AG09309 (cell line): Measurements from ENCODE around the gene WHRN.

ENCODE experiments used
- DNase-seq: peaks from one replicate; pipeline ENCODE4 v3.0.0-alpha.2; 2010; ENCODE audit warnings: low read depth
- H3K4me3 ChIP-seq: 2 replicates; pipeline ENCODE4 v1.5.1; 2011; ENCODE audit warnings: mild to moderate bottlenecking, low read depth, low read length, moderate library complexity; ENCODE audit not compliant: control insufficient read depth
- CTCF ChIP-seq: IDR thresholded peaks from 2 replicates; pipeline ENCODE4 v1.5.1; 2011; ENCODE audit warnings: mild to moderate bottlenecking, low read depth, low read length, inconsistent platforms; ENCODE audit not compliant: insufficient read depth, control insufficient read depth; ENCODE audit errors: missing control alignments

The WHRN gene

DNA sequence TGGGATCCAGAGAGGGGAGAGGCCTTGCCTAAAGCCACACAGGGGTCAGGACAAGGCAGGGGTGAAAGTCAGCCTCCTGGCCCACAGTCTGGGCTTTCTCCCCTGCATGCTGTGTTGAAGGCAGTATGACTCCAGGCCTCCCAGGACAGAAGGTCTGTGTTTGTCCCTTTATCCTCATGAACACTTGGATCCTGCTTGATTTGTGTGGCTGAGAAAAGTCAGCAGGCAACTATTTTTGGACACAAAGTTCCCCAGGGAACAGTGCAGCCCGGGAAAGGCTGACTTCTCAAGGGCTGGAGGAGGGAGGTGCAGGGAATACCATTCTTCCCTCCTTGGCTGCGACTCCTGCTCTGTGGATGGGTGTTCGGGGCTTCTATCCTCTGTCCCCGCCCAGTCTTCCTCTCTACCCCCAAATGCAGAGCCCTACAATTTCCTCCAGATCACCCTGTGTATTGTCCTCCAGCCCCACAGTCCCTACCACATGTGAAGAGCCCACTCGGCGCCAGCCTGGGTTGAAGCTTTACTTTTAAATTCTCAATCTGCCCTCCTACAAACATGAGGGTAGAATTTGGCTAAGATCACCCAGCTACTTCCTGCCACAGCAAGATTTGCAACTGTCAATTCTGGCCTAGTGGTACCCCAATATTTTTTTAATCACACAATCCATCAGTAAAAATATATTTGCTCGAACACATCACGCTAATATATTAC lies 121.6 kb downstream of the WHRN start:
- no peak overlapping the region for H3K4me3 ChIP-seq
- no peak for TF ChIP-seq CTCF
- no peak for DNase-seq

- no peak for DNase-seq
- H3K4me3 ChIP-seq, result no peak overlapping the region
- TF ChIP-seq CTCF, result peak; percentile 6
Observed at GRCh38 chr9:114382699-114383520, 122.4 kb downstream of the WHRN start.

DNA sequence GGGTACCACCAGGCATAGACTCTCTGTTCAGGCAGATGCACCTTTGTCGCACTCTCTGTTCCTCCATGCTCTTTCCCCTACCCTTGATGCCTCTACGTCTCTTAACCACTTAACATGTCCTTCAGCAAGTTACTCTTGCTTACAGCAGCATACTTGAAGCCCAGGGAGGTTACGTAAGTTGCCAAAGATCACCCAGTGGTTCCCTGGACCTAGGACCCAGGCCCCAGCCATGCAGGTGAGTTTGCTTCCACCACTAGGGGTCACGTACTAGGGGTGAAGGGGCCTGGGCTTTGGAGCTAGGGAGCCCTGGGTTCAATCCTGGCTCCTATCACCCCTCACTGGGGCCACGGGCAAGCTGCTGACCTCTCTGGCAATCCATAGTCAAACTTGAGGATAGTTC lies 126.4 kb downstream of the WHRN start:
- no peak for DNase-seq
- no peak overlapping the region for H3K4me3 ChIP-seq
- TF ChIP-seq CTCF, result no peak

DNA sequence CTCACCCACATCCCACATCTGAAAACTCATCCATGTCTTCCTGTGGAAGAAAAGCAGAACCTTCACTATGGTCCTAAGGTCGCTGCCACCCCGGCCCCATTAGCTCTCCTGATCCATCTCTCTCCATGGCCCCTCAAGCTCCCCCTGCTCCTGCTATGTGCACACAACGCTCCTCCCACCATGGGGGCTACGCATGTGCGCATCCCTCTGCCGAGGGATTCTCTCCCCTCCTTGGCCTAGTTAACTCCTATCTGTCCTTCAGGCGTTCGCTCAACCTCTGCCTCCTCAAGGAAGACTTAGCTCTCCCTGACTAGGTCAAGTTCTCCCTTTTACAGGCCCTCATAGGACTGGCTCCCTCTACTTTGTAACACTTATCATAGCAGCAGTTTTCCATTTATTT lies 127.3 kb downstream of the WHRN start:
- no peak for TF ChIP-seq CTCF
- DNase-seq, result no peak
- no peak overlapping the region for H3K4me3 ChIP-seq

DNA sequence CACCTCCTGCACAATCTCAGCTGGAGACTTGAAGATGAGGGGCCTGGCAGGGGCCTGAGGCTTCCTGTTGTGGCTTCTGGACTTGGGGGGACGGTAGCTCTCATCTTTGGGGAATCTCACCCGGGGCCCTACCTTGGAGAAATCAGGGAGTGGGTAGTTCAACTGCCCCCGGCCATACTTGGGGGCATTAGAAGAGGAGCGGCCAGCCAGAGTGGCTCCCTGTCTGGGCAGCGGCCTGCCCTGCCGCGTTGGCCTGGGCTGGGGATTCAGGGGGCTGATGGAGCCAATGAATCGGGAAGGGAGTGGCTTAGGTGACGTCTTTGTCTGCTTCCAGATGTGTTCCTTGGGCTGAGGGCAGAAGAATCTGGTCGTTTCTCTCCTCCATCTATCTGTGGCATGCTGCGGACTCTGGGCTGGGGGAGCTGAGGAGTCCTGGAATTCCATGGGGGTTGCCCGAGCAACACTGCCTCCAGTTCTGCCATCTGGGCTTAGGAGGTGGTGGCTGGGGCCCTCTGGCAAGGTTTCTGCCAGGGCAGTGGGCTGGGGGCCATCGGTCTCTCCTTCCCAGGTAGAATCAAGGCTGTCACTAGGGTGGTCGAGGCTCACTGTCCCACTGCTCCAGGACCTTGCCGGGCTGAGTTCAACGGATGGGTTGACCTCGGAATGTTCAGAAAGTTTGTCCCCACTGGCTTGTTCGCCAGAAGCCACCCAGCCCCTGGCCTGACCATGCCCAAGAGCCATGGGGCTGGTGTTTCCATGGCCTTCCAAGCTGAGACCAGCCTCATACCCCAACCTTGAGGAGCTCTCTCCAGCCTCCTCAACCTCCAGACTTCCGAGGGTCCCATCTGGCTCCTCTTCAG lies 128.5 kb downstream of the WHRN start:
- TF ChIP-seq CTCF, result no peak
- DNase-seq, result no peak
- no peak overlapping the region for H3K4me3 ChIP-seq

GRCh38 chr9:114375386-114376175 lies 129.7 kb downstream of the WHRN start:
- TF ChIP-seq CTCF, result no peak

More at GRCh38 chr9:114375386-114376175, 129.7 kb downstream of the WHRN start:
- DNase-seq, result no peak
- no peak overlapping the region for H3K4me3 ChIP-seq
